Islet precursor cell (in vitro differentiated cells): Measurements from ENCODE around the gene RNPS1.
A peak's percentile ranks its signal among the peaks of the same experiment; 100 is the strongest.
"Not testable (repeated sequence)": the region's sequence is repeated elsewhere in the genome, so short reads cannot be mapped to it uniquely, and the experiment has no call there.

Experiments
- DNase-seq: peaks from one replicate; pipeline ENCODE4 v3.0.0-alpha.2; 2018

Gene RNPS1

GRCh38 chr16:2253293-2253692 is 14.6 kb downstream of the RNPS1 start:
- no peak for DNase-seq

DNA sequence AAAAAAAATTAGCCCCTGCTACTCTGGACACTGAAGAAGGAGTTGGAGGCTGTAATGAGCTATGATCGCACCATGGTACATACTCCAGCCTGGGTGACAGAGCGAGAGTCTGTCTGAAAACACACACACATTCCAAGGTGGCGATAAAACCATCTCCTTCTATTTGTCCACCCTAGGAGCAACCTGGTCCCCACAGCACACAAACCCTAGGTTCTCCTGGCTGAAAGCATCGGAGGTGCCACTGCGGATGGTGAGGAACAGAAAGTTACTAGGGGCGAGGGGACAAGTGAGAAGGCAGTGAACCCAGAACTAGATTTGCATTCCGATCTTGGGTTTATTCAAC is 15.1 kb downstream of the RNPS1 start:
- no peak for DNase-seq

DNA sequence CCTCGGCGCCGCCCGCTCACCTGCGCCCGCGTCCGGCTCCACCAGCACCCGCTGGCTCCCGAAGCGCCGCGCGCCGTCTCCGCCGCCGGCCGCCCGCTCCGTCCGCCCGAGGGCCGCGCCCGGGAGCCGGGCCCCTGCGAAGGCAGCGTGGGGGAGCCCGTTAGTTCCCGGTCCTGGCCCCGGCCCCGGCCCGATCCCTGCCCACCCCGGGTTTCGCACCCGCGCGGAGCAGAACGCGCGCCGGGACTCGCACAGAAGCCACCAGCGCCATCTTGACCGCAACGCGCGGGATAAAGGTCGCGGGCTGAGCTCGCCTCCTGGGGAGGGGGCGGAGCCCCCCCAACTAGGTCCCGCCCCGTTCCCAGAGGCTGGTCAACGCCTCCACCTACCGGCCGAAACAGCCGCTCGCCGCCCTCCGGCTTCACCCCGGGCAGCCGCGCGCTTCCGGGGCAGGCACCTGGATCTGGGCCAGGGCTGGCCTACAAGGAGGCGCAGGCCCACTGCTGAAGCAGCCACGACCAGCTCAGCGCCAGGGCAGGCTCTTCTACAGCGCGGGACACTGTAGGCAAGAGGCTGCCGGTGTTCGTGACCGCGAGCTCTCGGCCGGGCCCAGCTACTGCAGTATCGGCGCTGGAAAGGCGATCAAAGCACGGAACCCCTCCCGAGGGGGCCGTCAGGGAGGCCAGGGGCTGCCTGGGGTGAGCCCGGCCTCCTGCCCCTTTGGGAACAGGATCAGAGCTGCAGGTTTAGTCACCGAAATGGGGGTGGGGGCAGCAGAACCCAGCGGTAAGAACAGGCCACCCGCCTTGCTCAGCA is 16.4 kb downstream of the RNPS1 start, which contains the start of gene ECI1:
Gene ECI1, minus strand, starts transcription at position 292 of the 816 bp plus-strand sequence. Its CDS starts 21 bp downstream, at position 271.
- peak; percentile 98 for DNase-seq

DNA sequence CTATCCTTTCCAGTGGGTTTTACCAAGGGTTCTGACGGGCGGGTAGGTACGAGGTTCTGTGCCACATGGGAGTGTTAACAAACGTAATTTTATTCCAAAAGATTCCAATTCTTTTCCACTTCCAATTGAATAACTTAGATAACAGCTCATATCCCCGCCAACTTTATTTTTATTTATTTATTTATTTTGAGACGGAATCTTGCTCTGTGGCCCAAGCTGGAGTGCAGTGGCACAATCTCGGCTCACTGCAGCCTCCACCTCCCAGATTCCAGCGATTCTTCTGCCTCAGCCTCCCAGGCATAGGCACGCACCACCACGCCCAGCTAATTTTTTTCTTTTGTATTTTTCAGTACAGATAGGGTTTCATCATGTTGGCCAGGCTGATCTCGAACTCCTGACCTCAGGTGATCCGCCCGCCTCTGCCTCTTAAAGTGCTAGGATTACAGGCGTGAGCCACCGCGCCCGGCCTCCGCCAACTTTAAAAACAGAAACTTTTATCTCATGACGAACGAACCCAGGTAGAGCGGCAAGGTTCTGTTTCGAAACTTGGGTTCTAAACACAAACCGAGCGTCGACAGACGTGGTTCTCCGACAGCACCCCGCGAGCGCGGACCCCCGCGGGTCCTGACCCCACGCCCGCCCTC is 17.2 kb downstream of the RNPS1 start:
- no peak for DNase-seq

DNA sequence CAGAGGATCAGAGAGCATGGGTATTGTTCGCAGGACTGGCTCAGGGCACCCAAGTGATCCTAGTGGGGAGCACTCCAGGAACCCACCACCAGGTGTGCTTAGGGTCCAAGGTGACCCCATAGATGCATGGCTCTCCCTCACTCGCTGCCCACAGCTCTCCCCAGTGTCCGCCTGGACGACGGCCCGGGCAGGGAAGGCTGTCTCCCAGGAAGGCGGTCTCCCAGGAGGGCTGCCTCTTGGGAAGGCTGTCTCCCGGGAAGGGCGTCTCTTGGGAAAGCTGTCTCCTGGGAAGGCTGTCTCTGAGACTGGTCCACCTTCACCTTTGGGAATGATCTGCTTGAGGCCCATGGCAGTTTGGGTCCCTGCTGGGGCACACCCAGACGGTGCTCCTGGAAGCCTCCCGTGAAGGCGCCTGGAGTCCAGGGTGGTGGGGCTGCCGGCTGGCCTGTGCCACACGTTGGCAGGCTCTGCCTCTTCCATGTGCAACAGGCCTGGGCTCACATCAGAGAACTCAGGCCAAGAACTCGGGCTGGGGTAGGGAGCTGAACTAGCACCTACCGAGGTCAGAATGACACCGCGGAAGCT is 21.5 kb downstream of the RNPS1 start:
- no peak for DNase-seq

GRCh38 chr16:2244926-2245795 is 22.8 kb downstream of the RNPS1 start:
- DNase-seq = no peak

GRCh38 chr16:2244301-2244700 is 23.6 kb downstream of the RNPS1 start:
- no peak for DNase-seq

DNA sequence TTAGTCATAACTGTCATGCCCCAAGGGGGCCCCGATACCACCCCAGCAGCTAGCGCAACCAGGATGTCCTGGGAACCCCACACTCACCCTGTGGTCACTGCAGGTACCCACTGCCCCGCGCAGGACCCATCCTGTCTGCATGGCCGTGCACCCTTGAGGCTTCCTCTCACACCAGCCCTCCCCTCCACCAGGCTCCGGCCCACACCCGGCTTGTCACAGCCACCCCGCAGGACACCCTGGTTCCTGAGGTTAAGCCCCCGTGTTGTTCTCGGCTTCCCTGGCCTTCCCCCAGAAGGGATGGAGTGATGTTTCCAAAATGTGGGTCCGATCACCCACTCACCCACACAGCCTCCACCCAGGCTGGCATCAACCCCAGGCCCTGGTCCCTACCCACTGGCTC is 24.1 kb downstream of the RNPS1 start:
- no peak for DNase-seq

DNA sequence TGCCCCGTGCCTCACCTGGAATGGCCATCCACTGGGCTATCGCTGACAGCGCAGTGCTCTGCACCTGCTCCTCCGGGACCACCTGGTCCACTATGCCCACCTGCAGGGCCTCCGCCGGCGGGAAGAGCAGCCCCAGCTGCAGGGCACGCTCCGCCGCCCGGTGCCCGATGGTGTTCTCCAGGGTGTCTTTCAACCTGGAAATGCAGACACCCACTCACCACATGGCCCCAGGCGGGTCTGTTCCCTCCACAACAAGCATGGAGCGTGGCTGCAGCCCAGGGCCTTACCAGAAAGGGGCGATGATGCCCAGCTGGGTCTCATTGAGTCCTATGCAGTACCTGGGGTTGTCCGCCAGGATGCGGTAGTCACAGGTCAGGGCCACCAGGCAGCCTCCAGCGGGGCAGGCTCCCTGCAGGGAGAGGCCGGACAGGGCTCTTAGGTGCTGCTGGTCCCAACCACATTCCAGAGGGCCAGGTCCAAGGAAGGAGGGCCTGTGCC is 24.8 kb downstream of the RNPS1 start:
- DNase-seq = no peak

GRCh38 chr16:2242598-2242997 is 25.3 kb downstream of the RNPS1 start:
- no peak for DNase-seq

DNA sequence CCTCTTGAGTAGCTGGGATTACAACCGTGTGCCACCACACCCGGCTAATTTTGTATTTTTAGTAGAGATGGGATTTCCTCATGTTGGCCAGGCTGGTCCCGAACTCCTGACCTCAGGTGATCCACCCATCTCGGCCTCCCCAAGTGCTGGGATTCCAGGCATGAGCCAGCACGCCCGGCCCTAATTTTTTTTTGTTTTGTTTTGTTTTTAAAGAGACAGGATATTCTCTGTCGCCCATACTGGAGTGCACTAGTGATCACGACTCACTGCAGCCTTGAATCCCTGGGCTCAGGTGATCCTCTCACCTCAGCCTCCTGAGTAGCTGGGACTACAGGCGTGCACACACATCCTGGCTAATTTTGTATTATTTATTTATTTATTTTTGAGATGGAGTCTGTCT is 27.6 kb downstream of the RNPS1 start:
- DNase-seq = not testable (repeated sequence)

- DNase-seq = no peak
Measured at GRCh38 chr16:2238838-2239675, 28.9 kb downstream of the RNPS1 start.

- DNase-seq = no peak
Measured at GRCh38 chr16:2238150-2238837, 29.6 kb downstream of the RNPS1 start.

- DNase-seq = no peak
Measured at GRCh38 chr16:2237493-2238149, 30.3 kb downstream of the RNPS1 start.

DNA sequence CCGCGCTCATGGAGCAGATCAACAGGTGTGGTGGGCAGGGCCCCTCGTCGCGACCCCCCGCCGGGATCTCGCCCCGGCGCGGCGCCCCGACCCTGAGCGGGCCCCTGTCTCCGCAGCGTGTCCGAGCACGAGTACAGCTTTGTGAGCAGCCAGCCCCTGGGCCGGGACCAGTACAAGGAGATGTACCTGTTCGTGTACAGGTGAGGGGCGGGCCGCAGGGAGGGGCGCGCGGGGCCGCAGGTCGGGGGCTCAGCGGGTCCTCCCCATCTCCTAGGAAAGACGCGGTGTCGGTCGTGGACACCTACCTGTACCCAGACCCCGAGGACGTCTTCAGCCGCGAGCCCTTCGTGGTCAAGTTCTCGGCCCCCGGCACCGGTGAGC is 30.8 kb downstream of the RNPS1 start:
- no peak for DNase-seq

- peak; percentile 85 for DNase-seq
Measured at GRCh38 chr16:2236337-2237101, 31.4 kb downstream of the RNPS1 start, which contains the start of gene DNASE1L2. DNASE1L2 (plus strand) TSS chr16:2236444; CDS start chr16:2236817, 373 bp downstream.

DNA sequence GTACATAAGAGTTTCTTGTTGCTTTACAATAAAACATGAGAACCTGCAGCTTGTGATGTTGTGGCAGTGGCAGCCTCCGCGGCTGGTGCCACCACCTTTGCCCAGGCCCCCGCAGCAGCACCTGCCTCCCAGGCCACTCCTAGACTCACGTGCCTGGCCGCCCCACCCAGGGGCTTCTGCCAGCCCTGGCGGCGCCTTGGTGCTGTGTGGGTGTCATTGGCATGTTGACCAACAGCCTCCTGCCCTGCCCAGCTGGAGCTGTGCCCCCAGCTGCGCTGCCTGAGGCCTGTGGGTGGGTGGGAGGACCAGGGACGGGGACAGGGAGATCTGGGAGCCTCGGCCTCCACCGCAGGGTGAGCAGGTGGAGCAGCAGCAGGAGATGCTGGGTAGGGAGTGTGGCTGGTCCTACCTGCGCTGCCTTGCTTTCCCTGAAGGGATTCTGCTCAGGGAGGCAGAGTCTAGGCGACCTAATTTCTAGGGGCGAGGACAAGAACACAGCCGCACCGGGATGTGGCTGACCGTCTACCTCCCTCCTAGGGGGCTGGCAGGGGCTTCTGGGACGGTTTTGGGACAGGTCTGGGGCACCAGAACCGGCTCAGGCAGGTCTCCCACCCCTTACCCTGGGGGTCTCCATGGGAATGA is 32.1 kb downstream of the RNPS1 start:
- DNase-seq = no peak

GRCh38 chr16:2235234-2235651 is 32.7 kb downstream of the RNPS1 start:
- DNase-seq = no peak

DNA sequence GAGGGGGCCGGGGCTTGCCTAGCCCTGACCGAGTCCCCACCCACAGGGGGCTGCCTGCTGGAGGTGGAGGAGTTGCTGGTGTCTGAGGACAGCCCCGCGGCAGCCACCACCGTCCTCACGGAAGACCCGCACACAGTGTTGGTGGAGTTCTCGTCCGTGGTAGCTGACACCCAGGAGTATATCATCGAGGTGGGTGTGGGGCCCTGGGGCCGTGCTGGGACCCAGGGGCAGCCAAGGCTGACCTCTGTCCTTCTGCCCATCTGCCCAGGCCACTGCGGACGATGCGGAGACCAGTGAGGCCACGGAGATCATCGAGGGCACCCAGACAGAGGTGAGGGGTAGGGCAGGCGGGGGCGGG is 33.1 kb downstream of the RNPS1 start:
- no peak for DNase-seq
